CD4-positive, alpha-beta T cell treated with Interleukin-4 for 1 hour (primary cell): ENCODE results near the gene KIF7.
A peak's percentile ranks its signal among the peaks of the same experiment; 100 is the strongest.

Experiments used
- DNase-seq, 2 donors: peaks; one replicate each; pipeline ENCODE4 v3.0.0-alpha.2; 2020 to 2022

KIF7 gene

GRCh38 chr15:89648106-89649012 lies 6.9 kb downstream of the KIF7 start:
- no peak for DNase-seq

- DNase-seq: peak; percentile 32 to 37
Measured at GRCh38 chr15:89647191-89647851, 7.9 kb downstream of the KIF7 start.

- DNase-seq: no peak
Measured at GRCh38 chr15:89646416-89647141, 8.7 kb downstream of the KIF7 start.

GRCh38 chr15:89645680-89646079 lies 9.6 kb downstream of the KIF7 start:
- DNase-seq: no peak

- DNase-seq: no peak
Measured at GRCh38 chr15:89642106-89642505, 13.2 kb downstream of the KIF7 start.

- DNase-seq: no peak
Measured at GRCh38 chr15:89641053-89641452, 14.2 kb downstream of the KIF7 start.

GRCh38 chr15:89640245-89640644 lies 15.0 kb downstream of the KIF7 start:
- DNase-seq: no peak

- DNase-seq: no peak
Measured at GRCh38 chr15:89633585-89633984, 21.7 kb downstream of the KIF7 start.

- DNase-seq: no peak
Measured at GRCh38 chr15:89632563-89633430, 22.5 kb downstream of the KIF7 start.

- no peak for DNase-seq
Measured at GRCh38 chr15:89631902-89632264, 23.4 kb downstream of the KIF7 start.

GRCh38 chr15:89630974-89631901 lies 24.0 kb downstream of the KIF7 start:
- no peak for DNase-seq

GRCh38 chr15:89630260-89630659 lies 25.0 kb downstream of the KIF7 start:
- no peak for DNase-seq

GRCh38 chr15:89629829-89630228 lies 25.4 kb downstream of the KIF7 start:
- DNase-seq: no peak

GRCh38 chr15:89628806-89629715 lies 26.2 kb downstream of the KIF7 start:
- DNase-seq: no peak

- no peak for DNase-seq
Measured at GRCh38 chr15:89628301-89628700, 27.0 kb downstream of the KIF7 start.

GRCh38 chr15:89627256-89627970 lies 27.9 kb downstream of the KIF7 start:
- DNase-seq: no peak

- DNase-seq: no peak
Measured at GRCh38 chr15:89625716-89626115, 29.6 kb downstream of the KIF7 start.

- no peak for DNase-seq
Measured at GRCh38 chr15:89623165-89623564, 32.1 kb downstream of the KIF7 start.

GRCh38 chr15:89621547-89621946 lies 33.7 kb downstream of the KIF7 start:
- no peak for DNase-seq

- no peak for DNase-seq
Measured at GRCh38 chr15:89616228-89616627, 39.0 kb downstream of the KIF7 start.
